ENCODE results near the gene TMX4.

- TF ChIP-seq POLR2AphosphoS5 (IDR thresholded peaks at IDR 0.05; ENCODE audit: low read depth, low read length) (no peak), POLR2A (IDR thresholded peaks at IDR 0.05; ENCODE audit: low read depth, low read length) (no peak)
Measured at GRCh38 chr20:7994809-7995208, 24.8 kb downstream of the TMX4 start.
